HG02970 (cell line): ENCODE data around the gene IDI1.
"Not testable (repeated sequence)": the region's sequence is repeated elsewhere in the genome, so short reads cannot be mapped to it uniquely, and the experiment has no call there.

Experiments used
- ATAC-seq: cut with Tn5 transposase; IDR thresholded peaks from one replicate; pipeline ENCODE4 v1.9.1; 2021; ENCODE audit warnings: mild to moderate bottlenecking, moderate library complexity, moderate number of reproducible peaks; ENCODE audit not compliant: unreplicated experiment, low FRiP score

Gene IDI1

DNA sequence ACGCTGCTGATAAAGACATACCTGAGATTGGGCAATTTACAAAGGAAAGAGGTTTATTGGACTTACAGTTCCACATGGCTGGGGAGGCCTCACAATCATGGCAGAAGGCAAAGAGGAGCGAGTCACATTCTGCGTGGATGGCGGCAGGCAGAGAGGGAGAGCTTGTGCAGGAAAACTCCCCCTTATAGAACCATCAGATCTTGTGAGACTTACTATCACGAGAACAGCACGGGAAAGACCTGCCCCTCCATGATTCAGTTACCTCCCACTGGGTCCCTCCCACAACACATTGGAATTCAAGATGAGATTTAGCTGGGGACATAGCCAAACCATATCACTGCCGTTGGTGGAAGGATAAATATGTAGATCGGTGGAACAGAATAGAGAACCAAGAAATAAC, 17.8 kb upstream of the IDI1 start:
- ATAC-seq: not testable (repeated sequence)

DNA sequence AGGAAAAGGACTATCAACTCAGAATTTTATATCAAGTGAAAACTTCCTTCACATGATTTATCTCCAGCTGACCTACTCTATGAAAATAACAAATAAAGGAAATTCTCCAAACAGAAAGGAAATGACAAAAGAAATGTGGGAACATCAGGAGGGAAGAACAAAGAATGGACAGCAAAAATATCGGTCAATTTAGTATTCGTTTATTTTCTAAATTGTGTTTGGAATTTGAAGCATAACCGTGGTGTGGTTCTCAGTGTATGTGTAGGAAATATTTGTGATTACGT, 16.0 kb upstream of the IDI1 start:
- no peak for ATAC-seq

DNA sequence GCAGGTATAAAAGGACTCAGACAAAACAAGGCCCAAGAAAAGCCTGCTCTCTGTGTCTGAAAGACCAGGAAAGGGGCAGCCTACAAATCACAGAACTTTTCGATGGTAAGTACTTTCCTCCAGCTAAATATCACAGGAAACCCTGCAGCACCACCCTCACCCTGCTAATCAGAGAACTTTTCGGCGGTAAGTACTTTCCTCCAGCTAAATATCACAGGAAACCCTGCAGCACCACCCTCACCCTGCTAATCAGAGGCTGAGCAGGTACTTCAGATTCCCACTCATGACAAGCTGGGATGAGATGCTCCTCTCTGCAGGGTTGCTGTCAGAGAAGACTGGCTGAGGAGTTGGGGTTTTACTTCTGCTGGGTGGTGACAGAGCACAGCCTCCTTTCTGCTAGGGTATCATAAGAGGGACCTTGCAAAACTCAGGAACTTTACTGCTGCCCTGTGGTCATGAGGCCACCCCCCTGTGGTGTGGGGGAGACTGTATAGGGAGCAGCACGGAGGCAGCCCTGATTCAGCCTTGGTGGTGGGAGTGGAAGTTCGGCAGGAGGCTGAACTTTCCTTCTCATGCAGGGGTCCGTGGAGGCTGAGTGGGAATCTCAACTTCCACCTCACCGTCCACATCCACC, 14.4 kb upstream of the IDI1 start:
- ATAC-seq: no peak

- ATAC-seq: no peak
Observed at GRCh38 chr10:1061930-1062774, 13.2 kb upstream of the IDI1 start.

DNA sequence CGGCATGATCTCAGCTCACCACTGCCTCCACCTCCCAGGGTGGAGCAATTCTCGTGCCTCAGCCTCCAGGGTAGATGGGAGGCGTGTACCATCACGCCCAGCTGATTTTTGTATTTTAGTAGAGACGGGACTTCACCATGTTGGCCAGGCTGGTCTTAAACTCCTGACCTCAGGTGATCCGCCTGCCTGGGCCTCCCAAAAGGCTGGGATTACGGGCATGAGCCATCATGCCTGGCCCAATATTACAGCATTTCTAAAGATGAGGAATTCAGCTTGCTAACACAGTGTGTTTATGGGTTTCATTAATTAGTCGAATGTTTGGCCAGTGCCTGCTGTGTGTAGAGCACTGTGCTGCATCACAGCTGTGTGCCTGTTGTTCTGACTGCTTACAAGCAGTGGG, 11.0 kb upstream of the IDI1 start:
- ATAC-seq: no peak

- no peak for ATAC-seq
Observed at GRCh38 chr10:1058017-1058416, 9.1 kb upstream of the IDI1 start.

- peak; percentile 6 for ATAC-seq
Observed at GRCh38 chr10:1057106-1057657, 8.3 kb upstream of the IDI1 start.

GRCh38 chr10:1056326-1057105, 7.6 kb upstream of the IDI1 start, which contains the start of gene WDR37:
TSS of gene WDR37 (plus strand) at chr10:1056385. CDS start at chr10:1072156, 15,771 bp downstream.
- peak; percentile 90 for ATAC-seq

DNA sequence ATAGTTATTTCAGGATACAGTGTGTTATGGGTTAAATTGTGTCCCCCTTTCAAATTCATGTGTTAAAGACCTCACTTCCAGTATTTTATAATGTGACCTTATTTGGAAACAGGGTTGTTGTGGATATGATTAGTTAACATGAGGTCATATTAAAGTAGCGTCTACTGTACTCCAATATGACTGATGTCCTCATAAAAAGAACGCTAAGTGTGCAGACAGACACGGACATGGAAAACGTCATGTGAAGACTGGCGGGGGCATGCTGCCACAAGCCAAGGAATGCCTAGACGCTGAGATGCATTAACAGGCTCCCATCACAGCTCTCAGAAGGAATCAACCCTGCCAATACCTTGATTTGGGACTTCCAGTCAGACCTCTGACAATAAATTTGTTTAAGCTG, 5.8 kb upstream of the IDI1 start:
- no peak for ATAC-seq

GRCh38 chr10:1050554-1050953, 1.6 kb upstream of the IDI1 start:
- ATAC-seq: no peak

GRCh38 chr10:1050145-1050544, 1.2 kb upstream of the IDI1 start:
- no peak for ATAC-seq

DNA sequence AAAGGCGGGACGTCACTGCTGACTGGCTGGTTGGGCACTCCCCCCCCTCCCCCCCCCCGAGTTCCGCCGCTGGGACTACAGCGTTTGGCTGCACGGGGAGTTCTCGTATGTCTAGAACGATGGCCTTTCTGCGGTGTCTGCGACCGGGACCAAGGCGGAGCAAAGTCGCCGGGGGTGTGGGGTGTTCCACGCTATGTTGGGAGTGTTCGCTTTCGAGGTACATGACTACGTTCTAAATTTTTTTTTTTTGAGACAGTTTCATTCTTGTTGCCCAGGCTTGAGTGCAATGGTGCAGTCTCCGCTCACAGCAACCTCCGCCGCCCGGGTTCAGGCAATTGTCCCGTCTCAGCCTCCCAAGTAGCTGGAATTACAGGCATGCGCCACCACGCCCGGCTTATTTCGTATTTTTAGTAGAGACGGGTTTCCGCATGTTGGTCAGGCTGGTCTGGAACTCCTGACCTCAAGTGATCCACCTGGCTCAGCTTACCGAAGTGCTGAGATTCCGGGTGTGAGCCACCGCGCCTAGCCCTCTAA, 573 bp upstream of the IDI1 start:
- no peak for ATAC-seq

DNA sequence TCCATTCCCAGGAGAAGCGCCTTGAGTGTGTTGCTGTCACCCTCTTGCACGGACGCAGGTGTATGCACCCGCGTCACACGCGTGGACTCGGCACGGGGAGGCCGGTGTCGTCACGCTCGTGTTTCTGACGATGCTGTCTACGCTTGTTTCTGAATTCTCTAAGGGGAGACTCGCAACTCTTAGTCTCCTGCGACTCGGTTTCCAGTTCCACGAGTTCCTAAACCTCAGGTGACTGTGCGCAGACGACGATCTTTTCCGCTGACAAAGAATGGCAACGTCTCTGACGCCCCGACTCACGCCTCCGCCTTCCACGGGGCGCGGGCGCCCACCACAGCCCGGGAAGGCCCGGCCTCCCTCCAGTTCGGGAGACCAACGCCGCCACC, 579 bp downstream of the IDI1 start:
- no peak for ATAC-seq

GRCh38 chr10:1047937-1048336, 982 bp downstream of the IDI1 start:
- ATAC-seq: no peak

DNA sequence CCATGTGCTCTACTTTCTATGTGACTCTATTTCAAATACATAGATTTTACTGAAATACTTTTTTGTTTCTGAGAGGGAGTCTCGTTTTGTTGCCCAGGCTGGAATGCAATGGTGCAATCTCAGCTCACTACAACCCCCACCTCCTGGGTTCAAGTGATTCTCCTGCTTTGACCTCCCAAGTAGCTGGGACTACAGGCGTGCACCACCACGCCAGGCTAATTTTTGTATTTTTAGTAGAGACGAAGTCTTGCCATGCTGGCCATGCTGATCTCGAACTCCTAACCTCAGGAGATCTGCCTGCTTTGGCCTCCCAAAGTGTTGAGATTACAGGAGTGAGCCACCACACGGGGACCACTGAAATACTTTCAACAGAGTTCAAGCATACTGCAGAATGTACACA, 3.5 kb downstream of the IDI1 start:
- ATAC-seq: no peak

DNA sequence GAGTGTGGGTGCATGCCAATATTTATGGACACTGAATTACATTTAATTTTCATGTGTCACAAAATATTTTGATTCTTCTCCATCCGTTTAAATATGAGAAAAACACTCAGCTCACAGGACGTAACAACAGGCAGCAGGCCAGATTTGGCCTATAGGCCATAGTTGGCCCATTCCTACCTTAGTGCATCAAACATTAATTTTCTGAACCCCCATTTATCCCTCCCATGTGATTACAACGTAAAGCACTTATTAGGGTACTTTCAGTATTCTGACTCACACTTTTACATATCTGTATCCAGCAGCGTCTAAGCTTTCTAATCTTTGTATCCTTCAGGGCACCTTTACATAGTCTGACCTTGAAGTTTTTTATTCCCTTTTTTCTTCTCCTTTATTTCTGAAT, 4.0 kb downstream of the IDI1 start:
- no peak for ATAC-seq

DNA sequence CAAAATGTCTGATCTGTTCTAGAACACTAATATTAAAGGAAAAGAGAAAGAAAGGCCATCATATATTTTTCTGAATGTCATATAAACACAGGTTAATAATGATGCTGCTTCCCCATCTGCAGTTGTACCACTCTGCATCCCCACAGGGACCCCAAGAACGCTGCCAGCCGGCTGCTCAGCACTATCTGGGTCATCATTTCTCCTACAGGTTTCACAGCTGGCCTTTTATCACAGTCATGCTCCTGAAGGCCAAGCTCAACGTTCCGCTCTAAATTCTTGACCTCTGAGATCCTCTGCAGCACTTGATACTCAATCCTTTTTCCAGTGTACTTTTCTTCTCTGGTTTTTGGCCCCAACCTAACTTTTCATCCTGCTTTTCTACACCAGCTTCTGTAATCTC, 4.8 kb downstream of the IDI1 start:
- ATAC-seq: no peak

GRCh38 chr10:1043532-1043995, 5.4 kb downstream of the IDI1 start:
- peak; percentile 42 for ATAC-seq

- ATAC-seq: no peak
Observed at GRCh38 chr10:1041514-1041913, 7.4 kb downstream of the IDI1 start.

DNA sequence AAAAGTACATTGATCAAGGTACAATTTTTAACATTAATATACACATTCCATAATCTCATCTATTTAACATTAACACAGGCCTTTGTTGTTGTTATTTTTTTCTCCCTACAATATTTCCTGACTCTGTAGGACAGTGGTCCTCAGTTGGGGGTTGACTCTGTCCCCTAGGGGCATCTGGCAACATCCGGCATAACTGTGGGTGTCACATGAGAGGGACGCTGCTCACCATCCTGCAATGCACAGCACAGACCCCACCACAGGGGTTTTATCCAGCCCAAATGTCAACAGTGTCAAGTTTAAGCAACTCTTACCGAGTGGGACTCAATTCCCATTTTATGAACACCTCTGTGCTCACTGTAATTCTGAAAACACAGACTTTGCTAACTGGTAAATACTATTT, 8.8 kb downstream of the IDI1 start:
- ATAC-seq: no peak

DNA sequence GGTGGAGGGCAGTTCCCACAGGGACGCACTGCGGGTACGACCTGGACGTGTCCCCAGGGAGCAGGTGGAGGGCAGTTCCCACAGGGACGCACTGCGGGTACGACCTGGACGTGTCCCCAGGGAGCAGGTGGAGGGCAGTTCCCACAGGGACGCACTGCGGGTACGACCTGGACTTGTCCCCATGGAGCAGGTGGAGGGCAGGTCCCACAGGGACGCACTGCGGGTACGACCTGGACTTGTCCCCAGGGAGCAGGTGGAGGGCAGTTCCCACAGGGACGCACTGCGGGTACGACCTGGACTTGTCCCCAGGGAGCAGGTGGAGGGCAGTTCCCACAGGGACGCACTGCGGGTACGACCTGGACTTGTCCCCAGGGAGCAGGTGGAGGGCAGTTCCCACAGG, 10.2 kb downstream of the IDI1 start:
- not testable (repeated sequence) for ATAC-seq
